Activated gamma-delta T cell treated with Interleukin-2 at 50 U/mL for 16 hours (primary cell): ENCODE results near the gene CHAF1A.

ENCODE experiments used
- DNase-seq: peaks from one replicate; pipeline ENCODE4 v3.0.0-alpha.2; 2020

Gene CHAF1A

DNA sequence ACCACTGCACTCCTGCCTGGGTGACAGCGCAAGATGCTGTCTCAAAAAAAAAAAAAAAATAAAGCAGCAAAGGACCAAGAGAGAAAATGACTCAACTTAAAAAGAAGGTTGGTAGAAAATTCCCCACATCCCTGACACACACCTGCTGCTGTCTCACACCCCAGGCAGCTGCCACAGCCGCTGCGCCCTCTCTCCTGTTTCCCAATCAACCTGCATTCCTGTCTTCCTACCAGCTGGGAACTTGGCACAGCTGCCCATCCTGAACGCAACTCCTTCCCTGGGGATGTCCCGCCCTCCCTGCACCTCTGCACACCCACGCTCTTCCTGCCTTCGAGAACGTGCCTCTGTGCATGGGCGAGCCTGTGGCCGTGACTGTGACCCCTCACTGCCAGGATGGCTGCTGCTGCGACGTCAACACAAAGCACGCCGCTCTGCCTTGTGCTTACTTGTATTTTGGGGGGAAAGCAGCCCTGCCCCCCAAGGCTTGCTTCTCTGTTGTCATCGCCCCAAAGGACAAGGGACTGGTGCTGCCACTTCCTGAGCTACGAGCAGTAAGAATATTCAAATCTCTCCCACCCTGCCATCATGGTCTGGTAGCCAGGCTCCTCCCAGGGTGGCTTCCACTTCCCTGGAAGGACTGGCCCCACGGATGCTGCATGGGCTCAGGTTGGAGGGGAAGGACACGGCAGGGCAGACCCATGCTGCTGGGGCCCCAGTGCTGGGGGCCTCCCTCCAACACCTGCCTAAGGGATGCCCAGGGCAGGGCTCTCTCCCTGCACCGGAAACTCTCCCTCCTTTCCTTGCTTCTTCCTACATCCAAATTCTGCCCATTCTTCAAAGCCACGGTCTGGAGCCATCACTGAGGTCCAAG is 22.8 kb upstream of the CHAF1A start:
- no peak for DNase-seq

DNA sequence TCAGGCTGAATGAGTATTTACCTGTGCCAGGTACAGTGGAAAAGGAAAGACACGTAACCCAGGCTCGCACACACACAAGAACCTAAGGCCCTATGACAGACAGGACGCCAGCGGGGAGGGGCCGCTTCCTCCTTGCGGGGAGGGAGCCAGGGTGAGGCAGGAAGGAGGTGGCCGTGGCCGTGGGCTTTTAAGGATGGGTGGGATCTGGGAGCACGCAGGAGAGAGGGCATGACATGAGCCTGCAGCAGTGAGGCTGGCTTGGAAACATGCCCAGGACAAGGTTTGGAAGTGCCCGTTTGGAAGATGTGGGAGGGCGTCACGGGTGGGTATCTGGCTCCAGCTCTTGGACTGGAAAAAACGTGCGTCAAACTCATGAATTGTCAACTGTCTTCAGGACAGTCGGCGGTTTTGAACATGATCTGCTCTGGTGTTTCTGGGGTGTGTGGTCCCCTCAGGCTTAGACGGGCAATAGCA is 22.1 kb upstream of the CHAF1A start:
- peak; percentile 59 for DNase-seq

DNA sequence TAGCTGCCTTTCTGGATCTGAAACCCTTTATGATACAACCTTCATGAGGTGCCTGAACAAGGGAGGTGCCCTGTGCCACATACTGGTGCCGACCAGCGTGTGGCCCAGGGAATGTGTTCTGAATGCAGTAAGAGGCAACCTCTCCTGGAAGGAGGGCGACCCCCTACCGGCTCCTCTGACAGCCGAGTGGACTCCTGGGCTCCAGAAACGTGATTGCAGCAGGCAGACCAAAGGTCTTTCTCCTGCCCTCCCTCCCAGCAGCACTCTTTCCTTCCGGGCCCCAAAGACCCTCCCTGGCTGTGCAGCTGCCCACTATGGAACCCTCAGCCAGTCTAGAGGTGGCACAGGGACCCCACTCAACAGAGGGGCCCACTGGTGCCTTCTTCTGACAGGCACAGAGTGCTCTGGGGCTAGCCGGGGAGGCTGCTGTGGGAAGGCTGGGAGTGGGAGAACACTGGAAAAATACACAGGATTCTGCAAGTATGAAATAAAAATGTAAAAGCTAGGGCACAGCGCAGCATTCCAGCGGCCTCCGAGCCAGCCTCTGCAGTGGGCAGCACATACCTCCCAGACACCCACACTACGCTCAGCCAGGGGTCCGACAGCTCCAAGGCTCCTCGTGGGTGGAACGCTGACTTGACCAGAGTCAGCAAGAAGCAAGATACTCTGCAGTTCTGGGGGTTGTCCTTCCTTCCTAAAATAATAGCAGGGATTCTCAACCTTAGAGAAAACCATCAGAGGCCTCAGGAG is 17.0 kb upstream of the CHAF1A start:
- DNase-seq = no peak

DNA sequence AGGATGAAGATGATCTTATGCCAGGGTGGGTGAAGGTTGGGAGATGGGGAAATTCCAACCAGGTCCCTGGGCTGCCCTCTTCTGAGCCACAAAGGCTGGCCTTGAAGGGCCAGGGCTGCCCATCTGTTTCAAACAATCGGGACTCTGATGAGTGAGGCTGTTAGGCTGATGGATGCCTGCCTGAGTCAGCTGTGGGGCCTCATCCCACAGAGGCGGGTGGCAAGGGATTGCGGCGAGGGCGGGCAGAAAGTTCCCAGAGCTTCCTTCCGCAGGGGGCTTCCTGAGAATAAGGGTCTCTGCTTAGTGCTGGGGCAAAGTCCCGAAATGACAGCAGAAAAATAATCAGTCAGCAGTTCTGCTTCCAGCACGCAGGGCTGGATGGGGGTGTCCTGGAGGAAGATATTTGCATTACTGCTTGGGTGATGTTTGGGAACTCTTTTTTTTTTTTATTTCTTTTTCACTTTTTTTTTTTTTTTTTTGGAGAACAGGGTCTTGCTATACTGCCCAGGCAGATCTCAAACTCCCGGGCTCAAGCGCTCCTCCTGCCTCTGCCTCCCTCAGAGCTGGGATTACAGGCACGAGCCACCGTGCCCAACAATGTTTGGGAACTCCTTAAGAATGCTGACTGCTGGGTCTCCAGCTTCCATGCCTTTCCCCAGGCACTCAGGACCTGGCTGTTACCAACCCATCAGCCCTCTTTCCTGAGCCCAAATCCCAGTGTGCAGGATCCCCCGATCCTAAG is 16.2 kb upstream of the CHAF1A start:
- no peak for DNase-seq

DNA sequence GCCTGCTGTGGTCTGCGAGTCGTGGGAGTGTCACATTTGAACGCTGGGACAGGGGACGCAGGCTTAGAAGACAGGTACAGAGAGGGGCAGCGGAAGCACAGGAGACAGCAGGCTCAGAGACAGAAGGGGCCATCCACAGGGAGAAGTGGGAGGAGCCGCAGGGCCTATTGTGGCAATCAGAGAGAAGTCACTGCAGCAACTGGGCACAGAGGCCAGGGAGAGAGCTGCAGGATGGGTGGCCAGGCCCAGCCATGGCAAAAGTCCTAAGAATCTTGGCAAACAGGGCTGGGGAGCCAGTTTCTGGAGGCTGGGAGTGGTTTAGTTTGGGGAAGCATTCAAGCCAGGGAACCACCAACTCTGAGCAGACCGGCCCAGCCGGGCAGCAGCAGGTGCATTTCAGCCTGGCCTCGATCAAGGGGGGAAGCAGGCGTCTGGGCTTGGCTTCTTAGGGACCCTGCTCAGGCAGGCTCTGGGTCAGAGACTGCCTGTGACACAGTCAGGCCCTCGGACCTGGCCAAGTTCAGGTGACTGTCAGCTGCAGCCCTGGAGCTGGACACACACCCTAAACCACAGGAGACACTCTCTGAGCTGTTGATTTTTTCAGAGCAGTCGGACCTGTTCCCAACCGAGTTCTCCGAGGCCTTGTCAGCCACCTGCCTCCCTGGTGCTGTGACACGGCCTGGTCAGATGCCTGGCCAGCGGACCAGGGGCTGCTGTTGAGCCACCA is 13.9 kb upstream of the CHAF1A start:
- DNase-seq = no peak

DNA sequence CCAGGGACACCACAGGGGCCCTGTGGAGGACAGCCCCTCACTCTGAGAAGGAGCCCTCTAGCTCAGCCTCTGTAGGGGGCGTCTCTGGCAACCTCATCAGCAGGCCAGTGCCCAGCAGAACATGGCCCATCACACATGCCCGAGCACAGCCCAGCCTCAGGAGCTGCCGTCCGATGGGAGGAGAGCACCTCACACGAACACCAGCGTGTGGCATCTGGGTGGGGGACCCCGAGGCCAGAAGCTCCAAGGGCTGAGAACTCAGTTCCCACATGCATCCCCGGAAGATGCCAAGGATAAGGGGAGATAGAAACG is 13.4 kb upstream of the CHAF1A start:
- DNase-seq = no peak

DNA sequence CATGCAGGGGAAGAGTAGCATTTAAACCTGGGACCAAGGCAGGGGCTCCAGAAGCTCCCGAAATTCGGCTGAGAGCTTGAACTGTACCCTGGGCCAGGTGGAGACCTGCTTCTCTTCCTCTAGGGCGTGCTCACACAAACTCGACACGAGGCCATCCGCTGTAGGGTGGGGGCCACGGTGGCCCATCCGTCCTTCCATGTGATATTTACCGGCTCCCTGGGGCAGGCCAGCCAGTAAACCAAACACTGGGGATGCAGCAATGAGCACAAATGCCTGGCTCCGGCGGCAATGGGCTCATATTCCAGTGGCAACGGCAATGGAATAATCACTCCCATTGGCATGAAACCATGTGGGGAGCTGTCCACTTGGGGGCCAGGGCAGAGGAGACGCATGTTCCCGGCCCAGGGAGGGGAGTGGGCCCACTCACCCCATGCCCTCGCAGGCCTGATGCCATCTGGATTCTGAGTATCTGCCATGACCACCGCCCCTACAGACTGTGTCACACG is 12.9 kb upstream of the CHAF1A start:
- DNase-seq = no peak

DNA sequence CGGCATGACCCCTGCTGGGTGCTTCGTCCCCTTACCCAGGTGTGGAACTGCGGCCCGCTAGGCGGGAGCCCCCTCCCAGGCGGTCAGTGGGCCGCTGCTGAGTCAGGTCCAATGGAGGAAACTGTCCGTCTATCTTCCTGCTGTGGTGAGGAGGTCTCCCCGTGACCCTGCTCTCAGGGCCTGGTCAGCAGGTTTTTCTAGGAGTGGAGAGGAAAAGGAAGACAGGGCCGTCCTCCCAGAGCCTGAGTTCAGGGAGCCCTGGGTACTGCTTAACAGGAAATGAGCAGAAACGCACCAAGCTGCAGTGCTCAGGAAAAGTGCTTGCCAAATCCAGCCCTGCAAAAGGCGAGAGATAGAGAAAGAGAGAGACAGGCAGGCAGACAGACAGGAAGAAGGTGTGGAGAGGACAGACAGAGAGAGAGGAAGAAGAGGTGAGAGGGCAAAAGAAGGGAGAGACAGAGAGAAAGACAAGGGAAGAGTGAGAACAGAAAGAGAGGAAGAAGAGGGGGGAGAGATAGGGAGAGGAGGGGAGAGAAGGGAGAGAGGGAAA is 12.3 kb upstream of the CHAF1A start:
- no peak for DNase-seq

DNA sequence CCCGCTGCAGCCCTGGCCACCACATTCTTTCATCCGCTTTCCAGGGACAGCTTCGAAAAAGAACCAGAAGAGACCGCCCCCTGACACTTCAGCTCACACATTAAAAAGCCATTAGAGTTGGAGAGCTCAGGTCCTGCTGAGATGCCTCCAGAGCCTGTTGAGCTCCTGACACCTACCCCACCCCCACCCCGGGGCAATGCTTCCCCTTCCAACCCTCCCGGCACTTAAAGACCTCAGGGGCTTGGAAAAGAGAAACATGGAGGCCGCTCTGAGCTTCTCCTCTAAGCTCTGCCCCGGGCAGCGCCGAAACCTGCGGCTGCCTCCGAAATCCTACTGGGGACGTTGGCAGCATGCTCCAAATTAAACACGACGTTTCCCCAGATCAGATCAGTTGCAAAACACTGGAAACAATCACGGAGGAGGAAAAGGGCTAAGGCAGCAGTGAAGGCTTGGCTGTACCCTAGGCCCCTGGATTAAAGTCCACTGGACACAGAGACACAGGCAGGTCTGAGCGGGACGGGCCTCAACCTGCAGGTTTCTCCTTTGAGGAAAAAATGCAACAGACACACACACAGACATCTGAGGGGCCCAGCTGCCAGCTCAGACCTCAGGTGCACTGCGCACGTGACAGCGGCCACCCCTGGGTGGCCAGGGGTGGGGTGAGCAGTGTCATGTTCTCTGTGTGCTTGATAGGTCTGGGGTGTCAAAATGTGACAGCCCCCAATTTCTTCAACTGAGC is 11.7 kb upstream of the CHAF1A start:
- DNase-seq = no peak

DNA sequence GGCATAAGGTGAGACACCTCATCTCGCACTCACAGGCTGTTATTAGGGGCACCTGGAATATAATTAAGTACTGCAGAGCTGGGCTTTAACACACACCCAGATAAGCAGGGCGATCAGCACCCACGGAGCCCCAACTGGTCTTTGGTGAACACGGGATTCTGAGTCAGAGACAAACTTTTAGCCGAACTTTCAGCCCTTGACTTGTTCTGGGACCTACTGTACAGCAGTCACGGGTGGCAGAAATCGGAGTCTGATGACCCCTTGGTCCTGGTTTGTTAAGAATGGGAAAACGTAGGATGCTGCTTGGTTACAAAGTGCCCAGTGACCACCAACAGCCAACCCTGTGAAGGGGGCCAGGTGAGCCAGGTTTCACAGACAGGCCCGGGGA is 11.1 kb upstream of the CHAF1A start:
- no peak for DNase-seq

DNA sequence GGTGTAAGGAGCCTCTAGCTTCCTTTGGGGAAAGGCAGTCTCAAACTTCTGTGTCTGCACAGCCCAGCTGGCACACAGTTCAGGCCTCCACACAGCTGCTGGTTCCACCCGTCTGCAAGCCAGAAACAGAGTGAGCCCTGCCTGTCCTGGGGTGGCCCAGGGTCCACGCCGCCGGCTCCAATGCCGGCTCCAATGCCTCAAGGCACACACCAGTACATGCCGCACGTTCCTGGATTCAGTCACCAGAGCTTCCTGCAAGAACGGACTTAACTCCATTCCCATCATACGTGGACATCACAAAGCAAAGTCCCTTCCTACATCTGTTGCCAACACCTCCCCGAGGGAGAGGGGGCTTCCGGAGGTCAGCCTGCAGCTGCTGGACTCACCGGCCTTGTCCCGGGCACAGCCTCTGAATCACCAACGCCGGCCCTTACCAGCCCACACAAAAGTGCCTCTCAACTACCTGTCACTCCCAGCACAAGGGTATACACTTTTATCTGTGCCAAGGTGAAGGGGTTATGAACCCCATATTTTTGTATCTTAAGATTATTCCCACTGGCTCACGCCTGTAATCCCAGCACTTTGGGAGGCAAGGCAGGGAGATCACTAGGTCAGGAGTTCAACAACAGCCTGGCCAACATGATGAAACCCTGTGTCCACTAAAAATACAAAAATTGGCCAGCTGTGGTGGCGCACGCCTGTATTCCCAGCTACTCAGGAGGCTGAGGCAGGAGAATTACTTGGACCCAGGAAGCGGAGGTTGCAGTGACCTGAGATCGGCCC is 10.5 kb upstream of the CHAF1A start:
- DNase-seq = no peak

DNA sequence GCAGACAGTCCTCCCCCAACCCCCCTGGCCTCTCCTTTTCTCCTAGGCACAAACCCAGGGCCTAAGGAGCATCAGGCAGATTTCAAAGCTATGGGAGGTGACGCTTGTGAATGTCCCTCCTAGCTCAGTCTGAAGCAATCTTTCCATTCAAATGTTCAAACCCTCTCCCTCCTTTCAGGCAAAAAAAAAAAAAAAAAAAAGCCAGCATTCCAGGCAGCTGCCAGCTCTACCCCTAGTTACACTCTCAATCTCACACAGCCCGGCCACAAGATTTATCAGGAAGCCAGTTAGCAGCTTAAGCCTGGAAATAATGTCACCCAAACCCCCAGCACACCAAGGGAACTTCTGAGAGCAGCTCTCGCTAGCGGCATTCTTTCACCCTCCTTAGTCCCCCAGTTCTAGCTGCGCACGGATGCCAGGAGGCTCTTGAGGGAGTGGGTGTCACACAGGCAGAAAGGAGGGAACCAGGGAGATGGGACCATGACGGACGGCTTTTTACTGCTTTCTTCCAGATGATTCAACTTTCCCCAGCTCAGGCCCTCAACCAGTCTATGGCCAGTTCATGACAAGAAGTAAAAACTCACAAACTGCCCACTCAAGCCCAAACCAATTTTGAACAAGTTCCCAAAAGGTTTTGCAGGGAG is 8.4 kb upstream of the CHAF1A start:
- DNase-seq = no peak

DNA sequence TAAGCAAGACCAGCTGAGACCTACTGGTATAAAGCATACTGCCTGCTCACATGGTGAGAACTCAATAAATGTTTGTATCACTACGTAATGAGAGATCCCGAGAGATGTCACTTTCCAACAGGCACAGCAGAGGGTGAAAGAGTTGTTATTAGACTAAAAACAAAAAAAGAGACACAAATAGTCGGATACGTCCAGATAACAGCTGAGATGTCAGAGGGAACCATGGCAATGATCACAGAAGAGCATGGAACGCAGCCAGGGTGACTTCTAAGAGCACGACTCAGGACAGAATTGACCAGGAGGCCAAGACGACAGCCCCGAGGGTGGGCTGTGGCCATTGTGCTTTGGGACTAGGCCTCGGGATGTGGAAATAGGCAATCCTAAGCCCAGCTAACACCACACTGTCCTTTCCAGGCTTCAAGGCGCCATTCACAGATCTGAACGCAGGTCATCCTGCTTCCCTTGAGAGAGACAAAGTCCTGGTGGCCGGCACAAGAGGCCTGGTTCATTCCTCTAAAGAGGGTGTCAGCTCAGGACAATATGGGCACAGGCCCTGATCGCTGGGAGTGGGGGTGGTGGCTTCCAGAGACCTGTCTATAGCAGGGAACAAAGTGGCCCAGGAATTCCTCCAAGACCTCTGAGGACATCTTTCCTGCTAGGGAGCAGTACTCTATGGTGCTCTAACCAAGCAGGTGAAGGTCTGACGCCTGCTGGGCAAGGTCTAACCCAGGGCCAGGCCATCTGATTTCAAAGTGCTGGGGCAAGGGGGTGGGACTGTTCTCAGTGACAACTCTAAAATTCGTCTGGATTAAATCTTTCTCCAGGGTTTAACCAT is 5.3 kb upstream of the CHAF1A start:
- DNase-seq = no peak

DNA sequence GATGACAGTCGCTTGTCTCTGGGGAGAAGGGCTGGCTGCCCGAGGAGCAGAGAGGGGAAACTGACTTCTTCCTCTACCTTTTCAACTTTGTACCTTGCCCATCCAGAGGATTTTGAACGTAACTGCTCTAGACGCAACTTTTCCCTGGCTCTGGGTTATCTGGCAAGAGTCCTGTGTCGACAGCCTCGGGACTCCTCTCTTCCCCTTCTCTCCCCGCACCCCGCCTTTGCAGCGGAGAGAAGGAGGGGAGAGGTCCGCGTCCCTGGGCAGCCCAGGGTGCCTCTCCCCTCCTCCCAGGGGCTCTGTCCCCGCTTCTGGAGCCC is 2.7 kb upstream of the CHAF1A start:
- DNase-seq = no peak

DNA sequence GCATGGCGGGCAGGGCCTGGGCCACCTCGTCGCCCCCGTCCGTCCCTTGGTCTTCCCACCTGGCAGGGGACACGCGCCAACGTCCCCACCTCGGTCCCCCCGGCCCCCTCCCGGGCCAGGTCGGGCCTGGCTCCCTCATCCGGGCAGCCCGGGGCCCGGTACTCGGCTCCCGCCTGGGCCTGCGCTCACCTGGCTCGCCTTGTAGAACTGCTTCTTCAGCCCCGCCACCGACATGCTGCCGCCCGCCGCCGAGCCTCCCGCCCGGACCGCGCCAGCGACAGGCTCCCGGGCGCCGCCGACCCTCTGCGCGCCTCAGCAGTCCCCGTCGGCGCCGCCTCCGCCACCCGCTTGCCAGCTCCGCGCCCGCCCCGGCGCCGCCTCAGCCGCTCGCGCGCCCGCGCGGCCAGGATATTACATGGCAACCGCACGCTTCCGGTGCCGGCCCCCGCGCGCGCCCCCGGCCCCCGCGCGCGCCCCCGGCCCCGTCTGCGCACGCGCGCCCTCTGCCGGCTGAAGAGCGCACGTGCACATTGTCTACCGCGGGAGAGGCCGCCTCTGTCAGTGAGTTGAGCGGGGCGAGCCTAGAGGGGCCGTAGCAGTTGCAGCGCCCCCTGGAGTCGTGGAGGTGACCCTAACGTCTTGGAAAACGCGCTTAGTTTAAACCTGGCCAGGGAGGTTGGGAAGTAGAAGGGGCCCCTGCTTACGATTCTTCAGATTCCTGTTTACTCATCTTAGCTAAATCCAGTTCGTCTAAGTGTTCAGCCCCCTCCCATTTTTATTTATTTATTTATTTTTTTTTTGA is 2.1 kb upstream of the CHAF1A start, which contains the start of gene SH3GL1:
TSS of gene SH3GL1 (minus strand) at position 413 of the 802 bp plus-strand sequence. CDS start at position 234, 179 bp downstream.
- peak; percentile 92 for DNase-seq

DNA sequence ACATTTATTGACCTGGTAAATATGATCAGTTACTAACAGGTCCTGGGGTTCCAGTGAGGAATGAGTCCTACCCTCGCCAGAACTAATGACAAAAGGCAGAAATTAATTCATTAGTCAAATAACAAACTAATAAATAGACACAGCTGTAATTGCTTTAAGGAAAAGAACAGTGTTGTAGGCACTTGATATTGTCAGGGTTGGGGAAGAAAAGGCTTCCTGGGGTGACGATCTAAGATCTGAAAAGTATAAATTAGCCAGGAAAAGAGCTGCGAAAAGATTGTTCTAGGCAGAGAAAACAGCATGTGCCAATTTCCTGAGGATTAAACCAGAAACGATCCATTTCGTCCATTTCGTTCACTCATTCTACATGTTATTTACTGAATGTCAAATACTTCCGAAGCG is 670 bp upstream of the CHAF1A start:
- DNase-seq = no peak

DNA sequence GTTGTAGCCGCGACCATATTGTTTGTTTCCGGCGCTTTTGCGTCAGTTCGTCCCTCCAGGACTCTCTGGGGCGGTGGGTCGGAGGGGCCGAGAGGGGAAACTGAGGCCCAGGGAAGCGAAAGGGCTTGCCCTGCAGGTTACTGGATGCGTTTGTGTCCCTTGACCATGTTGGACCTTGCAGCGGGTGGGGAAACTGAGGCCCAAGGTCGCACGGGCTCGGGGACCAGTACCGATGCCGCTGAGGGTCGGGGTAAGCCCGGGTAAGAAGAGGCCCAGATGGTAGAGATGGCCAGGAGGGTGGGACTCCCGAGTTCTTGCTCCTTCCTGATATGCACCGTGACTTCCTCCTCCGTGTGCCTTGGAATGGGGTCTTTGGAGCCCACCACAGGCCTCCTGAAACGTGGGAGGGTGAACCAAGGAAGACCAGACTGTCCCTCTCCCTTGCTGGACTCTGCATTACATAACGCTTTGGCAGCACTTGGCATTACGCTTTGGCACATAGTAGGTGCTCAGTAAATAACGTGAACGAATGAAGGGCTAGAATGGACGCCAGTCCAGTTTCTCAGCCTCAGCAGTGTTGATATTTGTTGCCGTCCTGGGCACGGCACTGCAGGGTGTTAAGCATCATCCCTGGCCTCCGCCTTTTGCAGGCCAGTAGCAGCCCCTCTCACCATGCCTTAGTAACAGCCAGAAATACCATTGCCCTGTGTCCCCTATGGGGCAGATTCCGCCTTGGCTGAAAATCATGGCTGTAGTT is 743 bp downstream of the CHAF1A start:
- DNase-seq = no peak

DNA sequence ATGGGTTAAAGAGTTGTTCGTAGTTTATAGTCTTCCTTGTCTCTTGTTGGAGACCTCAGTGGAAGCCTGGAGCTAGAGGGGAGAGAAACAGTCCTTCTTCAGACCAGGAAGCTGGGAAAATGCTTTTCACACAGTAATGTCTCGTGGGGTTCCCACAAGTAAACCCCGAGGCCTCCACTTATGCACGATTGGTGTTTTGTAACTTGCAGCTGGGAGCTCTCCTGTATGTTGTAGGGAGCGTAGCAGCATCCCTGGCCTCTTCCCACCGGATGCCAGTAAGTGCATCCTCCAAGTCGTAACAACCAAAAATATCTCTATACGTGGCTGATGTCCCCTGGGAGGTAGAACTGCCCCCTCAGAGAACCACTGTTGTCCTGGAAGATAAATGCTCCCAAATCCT is 3.5 kb downstream of the CHAF1A start:
- no peak for DNase-seq
